HL-60 (cell line): ENCODE measurements around the gene COBLL1.

ENCODE experiments used
- GABPA ChIP-seq: IDR thresholded peaks from 2 replicates; pipeline ENCODE4 v1.6.1; 2012; ENCODE audit warnings: low read depth
- SPI1 ChIP-seq: IDR thresholded peaks from 2 replicates; pipeline ENCODE4 v1.6.1; 2012; ENCODE audit warnings: low read depth, mild to moderate bottlenecking, borderline replicate concordance
- TF ChIP-seq, protein P1 (sequence below): IDR thresholded peaks from one replicate; pipeline ENCODE4 v1.5.1; 2011; ENCODE audit warnings: low read length, control low read depth, inconsistent platforms; ENCODE audit not compliant: insufficient read depth
- TF ChIP-seq, protein P2 (sequence below): IDR thresholded peaks from 2 replicates; pipeline ENCODE4 v1.6.1; 2012; ENCODE audit warnings: low read depth; ENCODE audit not compliant: insufficient replicate concordance

DNA sequence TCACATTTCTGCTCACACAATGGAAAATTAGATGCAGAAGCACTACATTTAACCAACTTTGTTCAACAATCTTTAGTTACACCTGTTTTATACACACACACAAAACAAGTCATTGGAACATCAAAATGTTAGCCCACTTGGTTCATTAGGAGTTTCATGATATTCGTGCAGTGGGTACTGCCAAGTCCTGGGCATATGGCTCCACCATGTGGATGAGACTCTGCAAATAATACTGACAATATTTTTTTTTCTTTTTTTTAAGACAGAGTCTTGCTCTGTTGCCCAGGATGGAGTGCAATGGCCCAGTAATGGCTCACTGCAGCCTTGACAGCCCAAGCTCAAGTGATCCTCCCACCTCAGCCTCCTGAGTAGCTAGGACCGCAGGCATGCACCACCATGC lies 185.9 kb downstream of the COBLL1 start:
- TF ChIP-seq, protein P1, sequence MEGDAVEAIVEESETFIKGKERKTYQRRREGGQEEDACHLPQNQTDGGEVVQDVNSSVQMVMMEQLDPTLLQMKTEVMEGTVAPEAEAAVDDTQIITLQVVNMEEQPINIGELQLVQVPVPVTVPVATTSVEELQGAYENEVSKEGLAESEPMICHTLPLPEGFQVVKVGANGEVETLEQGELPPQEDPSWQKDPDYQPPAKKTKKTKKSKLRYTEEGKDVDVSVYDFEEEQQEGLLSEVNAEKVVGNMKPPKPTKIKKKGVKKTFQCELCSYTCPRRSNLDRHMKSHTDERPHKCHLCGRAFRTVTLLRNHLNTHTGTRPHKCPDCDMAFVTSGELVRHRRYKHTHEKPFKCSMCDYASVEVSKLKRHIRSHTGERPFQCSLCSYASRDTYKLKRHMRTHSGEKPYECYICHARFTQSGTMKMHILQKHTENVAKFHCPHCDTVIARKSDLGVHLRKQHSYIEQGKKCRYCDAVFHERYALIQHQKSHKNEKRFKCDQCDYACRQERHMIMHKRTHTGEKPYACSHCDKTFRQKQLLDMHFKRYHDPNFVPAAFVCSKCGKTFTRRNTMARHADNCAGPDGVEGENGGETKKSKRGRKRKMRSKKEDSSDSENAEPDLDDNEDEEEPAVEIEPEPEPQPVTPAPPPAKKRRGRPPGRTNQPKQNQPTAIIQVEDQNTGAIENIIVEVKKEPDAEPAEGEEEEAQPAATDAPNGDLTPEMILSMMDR: no peak
- TF ChIP-seq SPI1 (no peak), GABPA (no peak)
- TF ChIP-seq, protein P2, sequence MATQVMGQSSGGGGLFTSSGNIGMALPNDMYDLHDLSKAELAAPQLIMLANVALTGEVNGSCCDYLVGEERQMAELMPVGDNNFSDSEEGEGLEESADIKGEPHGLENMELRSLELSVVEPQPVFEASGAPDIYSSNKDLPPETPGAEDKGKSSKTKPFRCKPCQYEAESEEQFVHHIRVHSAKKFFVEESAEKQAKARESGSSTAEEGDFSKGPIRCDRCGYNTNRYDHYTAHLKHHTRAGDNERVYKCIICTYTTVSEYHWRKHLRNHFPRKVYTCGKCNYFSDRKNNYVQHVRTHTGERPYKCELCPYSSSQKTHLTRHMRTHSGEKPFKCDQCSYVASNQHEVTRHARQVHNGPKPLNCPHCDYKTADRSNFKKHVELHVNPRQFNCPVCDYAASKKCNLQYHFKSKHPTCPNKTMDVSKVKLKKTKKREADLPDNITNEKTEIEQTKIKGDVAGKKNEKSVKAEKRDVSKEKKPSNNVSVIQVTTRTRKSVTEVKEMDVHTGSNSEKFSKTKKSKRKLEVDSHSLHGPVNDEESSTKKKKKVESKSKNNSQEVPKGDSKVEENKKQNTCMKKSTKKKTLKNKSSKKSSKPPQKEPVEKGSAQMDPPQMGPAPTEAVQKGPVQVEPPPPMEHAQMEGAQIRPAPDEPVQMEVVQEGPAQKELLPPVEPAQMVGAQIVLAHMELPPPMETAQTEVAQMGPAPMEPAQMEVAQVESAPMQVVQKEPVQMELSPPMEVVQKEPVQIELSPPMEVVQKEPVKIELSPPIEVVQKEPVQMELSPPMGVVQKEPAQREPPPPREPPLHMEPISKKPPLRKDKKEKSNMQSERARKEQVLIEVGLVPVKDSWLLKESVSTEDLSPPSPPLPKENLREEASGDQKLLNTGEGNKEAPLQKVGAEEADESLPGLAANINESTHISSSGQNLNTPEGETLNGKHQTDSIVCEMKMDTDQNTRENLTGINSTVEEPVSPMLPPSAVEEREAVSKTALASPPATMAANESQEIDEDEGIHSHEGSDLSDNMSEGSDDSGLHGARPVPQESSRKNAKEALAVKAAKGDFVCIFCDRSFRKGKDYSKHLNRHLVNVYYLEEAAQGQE: no peak
